GM08714 (cell line): Measurements from ENCODE around the gene ACP3.
"Not testable (repeated sequence)": the region's sequence is repeated elsewhere in the genome, so short reads cannot be mapped to it uniquely, and the experiment has no call there.

ENCODE experiments used
- H3K4me3 ChIP-seq: fragments of 200-500 bp; sonication (Bioruptor generic); 2 replicates; pipeline ENCODE4 v1.5.1; 2014; ENCODE audit warnings: mild to moderate bottlenecking, low read length, inconsistent platforms
- ZNF274 ChIP-seq: IDR thresholded peaks from 2 replicates; pipeline ENCODE4 v1.6.1; 2012; ENCODE audit warnings: mild to moderate bottlenecking, low read depth, low read length

ACP3 gene

GRCh38 chr3:132362329-132362728 is 45.1 kb downstream of the ACP3 start:
- no peak for TF ChIP-seq ZNF274
- no peak overlapping the region for H3K4me3 ChIP-seq

- TF ChIP-seq ZNF274 = no peak
Observed at GRCh38 chr3:132368515-132368914, 51.3 kb downstream of the ACP3 start.

GRCh38 chr3:132368962-132369361 is 51.8 kb downstream of the ACP3 start:
- no peak for TF ChIP-seq ZNF274
- H3K4me3 ChIP-seq = no peak overlapping the region

More at GRCh38 chr3:132368515-132368914, 51.3 kb downstream of the ACP3 start:
- H3K4me3 ChIP-seq = no peak overlapping the region

GRCh38 chr3:132376945-132377354 is 59.7 kb downstream of the ACP3 start:
- H3K4me3 ChIP-seq = not testable (repeated sequence)

- no peak overlapping the region for H3K4me3 ChIP-seq
- TF ChIP-seq ZNF274 = no peak
Observed at GRCh38 chr3:132378048-132378762, 61.0 kb downstream of the ACP3 start.

- H3K4me3 ChIP-seq = no peak overlapping the region
- no peak for TF ChIP-seq ZNF274
Observed at GRCh38 chr3:132378846-132379245, 61.6 kb downstream of the ACP3 start.

- H3K4me3 ChIP-seq = no peak overlapping the region
- TF ChIP-seq ZNF274 = no peak
Observed at GRCh38 chr3:132380920-132381319, 63.7 kb downstream of the ACP3 start.

GRCh38 chr3:132381348-132381944 is 64.2 kb downstream of the ACP3 start:
- TF ChIP-seq ZNF274 = no peak
- no peak overlapping the region for H3K4me3 ChIP-seq

GRCh38 chr3:132382267-132382666 is 65.1 kb downstream of the ACP3 start:
- H3K4me3 ChIP-seq = no peak overlapping the region

GRCh38 chr3:132382688-132383194 is 65.5 kb downstream of the ACP3 start:
- no peak for TF ChIP-seq ZNF274
- H3K4me3 ChIP-seq = no peak overlapping the region

More at GRCh38 chr3:132382267-132382666, 65.1 kb downstream of the ACP3 start:
- TF ChIP-seq ZNF274 = no peak

- H3K4me3 ChIP-seq = no peak overlapping the region
- no peak for TF ChIP-seq ZNF274
Observed at GRCh38 chr3:132386259-132386658, 69.1 kb downstream of the ACP3 start.

- H3K4me3 ChIP-seq = not testable (repeated sequence)
Observed at GRCh38 chr3:132392675-132393074, 75.5 kb downstream of the ACP3 start.

GRCh38 chr3:132394320-132394719 is 77.1 kb downstream of the ACP3 start:
- no peak for TF ChIP-seq ZNF274
- H3K4me3 ChIP-seq = no peak overlapping the region

- no peak overlapping the region for H3K4me3 ChIP-seq
- no peak for TF ChIP-seq ZNF274
Observed at GRCh38 chr3:132395126-132395525, 77.9 kb downstream of the ACP3 start.

- H3K4me3 ChIP-seq = no peak overlapping the region
- no peak for TF ChIP-seq ZNF274
Observed at GRCh38 chr3:132396255-132396654, 79.0 kb downstream of the ACP3 start.

GRCh38 chr3:132396776-132397175 is 79.6 kb downstream of the ACP3 start:
- not testable (repeated sequence) for H3K4me3 ChIP-seq
